Choroid plexus epithelial cell (primary cell): ENCODE data around the gene OPCML.

Experiments
- DNase-seq: peaks from one replicate; pipeline ENCODE4 v3.0.0-alpha.2; 2010; ENCODE audit warnings: low read depth
- H3K4me3 ChIP-seq: 2 replicates; pipeline ENCODE4 v1.5.1; 2011; ENCODE audit warnings: low read depth, mild to moderate bottlenecking, control low read depth, low read length, moderate library complexity
- CTCF ChIP-seq: conservative IDR thresholded peaks from 2 replicates; pipeline ENCODE4 v1.5.1; 2011; ENCODE audit warnings: low read depth, mild to moderate bottlenecking, control low read depth, inconsistent platforms, low read length, moderate library complexity

OPCML gene

DNA sequence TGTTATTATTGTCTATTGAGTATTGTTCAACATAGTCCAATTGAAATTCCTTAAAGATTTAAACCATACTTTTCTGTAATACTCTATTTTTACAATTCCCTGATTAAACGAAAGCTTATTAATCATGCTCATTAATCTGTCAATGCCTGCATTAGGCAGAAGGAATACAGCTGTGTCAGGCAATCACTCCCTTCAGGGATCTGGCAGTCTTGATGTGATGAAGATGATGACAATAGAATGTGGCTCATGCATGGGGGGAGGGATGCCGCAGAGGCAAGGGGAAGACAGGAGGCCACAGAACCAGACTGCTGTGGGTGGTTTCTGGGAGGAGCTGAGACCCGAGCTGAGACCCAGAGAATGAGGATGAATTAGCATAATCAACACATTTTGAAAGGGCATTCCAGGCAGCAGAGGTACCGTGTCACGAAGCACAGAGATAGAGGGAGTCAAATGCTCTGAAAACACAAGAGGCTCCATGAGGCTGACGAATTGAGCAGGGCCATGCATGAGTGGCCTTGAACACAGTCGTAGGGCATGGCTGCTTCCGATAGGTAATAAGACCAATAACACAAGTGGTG, 1075.5 kb downstream of the OPCML start:
- TF ChIP-seq CTCF, result no peak
- H3K4me3 ChIP-seq, result no peak overlapping the region
- DNase-seq, result no peak

DNA sequence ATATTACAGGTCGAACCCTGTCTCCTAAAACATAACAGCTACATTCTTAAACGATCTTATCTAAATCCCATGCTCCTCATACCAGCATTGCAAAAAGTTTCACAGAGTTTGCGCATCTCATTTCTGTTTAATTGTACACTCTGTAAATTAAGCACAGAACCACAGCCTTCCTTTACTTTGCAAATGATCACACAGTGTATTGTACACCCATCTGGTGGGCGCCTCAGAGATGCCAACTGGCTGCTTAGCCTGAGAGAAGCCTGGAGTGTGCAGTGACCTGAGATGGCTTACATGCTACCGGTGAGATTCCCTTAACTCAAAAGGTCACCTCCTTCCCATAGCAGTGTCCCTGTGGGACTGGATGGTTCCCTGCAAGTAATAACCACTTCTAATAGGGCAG, 1077.3 kb downstream of the OPCML start:
- no peak for DNase-seq
- no peak overlapping the region for H3K4me3 ChIP-seq
- no peak for TF ChIP-seq CTCF

- no peak for DNase-seq
- TF ChIP-seq CTCF, result no peak
Observed at GRCh38 chr11:132453406-132453805, 1078.9 kb downstream of the OPCML start.

DNA sequence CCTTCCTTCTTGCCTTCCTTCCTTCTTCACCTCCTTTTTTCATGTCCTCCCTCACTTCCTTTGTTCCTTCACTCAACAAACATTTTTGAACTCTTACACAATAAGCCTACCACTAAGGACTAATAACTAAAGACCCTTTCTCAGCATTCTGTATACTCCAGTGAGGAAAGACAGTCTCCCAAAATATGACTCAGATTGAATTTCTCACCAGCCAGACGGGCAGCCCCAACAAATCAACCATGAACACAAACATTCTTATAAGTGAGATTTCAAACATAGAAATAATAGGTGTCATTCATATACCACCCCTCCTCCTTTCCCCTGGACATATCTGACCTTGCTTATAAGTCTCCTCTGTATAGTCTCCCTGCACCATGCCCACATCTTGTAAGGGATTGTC, 1079.7 kb downstream of the OPCML start:
- DNase-seq, result no peak
- TF ChIP-seq CTCF, result no peak
- H3K4me3 ChIP-seq, result no peak overlapping the region

More at GRCh38 chr11:132453406-132453805, 1078.9 kb downstream of the OPCML start:
- no peak overlapping the region for H3K4me3 ChIP-seq

DNA sequence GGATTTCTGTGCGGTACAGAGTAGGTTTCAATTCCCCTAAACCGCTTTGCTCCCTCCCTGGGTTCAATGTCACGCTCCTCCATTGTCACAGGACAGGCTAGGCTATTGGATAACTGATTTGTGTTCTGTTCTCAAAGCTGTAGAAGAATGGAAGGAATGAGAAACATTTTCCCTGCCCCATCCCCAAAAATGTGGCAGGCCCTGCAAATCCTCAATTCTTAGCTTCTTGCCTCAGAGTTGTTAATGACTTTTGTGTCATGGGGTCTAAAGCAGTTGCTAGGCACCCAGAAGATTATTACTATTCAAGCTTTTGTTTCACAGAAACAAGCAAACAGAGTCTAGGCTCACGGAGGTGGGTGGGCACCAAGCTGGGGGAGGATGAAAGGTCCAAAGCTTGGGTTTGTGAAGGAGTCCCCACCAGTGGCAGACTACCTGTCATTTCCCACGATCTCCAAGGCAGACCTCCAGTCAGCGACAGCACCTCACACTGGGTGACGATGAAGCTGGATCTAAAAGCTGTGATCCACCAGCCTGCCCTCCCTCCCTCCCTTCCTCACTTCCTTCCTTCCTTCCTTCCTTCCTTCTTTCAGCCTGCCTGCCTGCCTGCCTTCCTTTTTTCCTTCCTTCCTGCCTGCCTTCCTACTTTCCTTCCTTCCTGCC, 1080.2 kb downstream of the OPCML start:
- no peak for DNase-seq
- no peak overlapping the region for H3K4me3 ChIP-seq
- TF ChIP-seq CTCF, result no peak

DNA sequence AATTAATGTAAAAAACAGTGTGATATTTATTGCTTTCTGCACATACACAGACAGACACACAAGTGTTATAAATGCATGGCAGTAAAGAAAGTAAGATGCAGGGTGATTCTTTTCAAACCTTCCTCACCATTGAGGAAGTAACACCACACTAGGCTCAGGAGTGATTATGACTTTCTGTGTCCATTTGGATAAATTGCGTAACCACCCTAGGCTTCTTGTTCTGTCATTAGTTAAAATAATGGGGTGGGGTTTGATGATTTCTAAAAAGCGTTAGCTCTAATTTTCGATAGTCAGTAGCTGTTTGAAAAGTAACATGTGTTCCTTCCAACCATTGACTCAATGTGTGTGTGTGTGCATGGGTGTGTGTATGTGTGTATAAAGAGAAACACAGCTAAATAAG, 1081.7 kb downstream of the OPCML start:
- DNase-seq, result no peak
- TF ChIP-seq CTCF, result no peak
- H3K4me3 ChIP-seq, result no peak overlapping the region
